HG03175 (cell line): Measurements from ENCODE around the gene CADPS2.

ENCODE experiments used
- ATAC-seq: cut with Tn5 transposase; IDR thresholded peaks from one replicate; pipeline ENCODE4 v1.9.1; 2021; ENCODE audit warnings: mild to moderate bottlenecking, moderate library complexity; ENCODE audit not compliant: unreplicated experiment

CADPS2 gene

DNA sequence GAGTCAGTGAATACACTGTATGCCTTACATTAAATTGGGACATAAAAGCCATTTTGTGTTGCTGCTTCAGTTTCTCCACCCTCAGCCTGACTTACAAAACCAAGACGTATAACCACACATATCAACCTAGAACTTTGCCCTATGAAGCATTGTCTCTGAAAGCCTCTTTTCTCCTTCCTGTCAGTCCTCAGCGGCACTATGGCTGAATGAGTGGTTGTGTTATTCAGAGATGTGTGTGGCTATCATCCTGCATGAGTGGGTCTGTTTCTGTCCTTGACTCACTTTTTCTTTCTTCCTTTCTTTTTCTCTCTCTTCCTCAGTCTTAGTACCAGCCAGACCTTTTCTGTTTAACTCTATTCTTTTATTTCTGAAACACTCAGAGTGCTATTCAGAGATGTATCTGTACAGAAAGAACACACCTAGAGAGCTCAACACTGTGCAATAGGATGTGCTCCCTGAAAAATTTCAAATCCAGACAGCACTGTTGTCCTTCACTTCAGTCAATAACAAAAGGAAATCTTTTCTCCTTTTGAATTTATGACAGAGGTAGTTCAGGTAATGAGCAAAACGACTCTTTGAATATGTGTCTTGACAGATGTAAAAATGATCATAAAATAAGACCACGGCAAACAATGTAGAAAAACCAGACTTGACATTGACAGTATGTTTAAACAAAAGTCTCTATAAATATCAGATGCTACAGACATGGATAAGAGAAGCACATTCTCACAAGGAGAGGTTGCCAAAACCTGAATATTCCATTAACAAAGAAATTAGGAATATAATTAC is 418.4 kb downstream of the CADPS2 start:
- ATAC-seq, result no peak

DNA sequence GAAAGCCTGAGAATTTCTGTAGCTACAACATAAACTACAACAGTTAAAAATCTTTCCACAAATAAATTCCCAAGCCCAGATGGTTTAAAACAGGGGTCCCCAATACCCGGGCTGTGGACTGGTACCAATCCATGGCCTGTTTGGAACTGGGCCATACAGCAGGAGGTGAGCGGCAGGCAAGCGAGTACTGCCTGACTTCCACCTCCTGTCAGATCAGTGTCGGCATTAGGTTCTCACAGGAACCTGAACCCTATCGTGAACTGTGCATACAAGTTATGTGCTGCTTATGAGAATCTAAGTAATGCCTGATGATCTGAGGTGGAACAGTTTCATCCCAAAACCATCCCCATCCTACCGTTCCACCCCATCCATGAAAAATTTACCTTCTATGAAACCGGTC is 421.0 kb downstream of the CADPS2 start:
- no peak for ATAC-seq

GRCh38 chr7:122463631-122464030 is 422.6 kb downstream of the CADPS2 start:
- ATAC-seq, result no peak

DNA sequence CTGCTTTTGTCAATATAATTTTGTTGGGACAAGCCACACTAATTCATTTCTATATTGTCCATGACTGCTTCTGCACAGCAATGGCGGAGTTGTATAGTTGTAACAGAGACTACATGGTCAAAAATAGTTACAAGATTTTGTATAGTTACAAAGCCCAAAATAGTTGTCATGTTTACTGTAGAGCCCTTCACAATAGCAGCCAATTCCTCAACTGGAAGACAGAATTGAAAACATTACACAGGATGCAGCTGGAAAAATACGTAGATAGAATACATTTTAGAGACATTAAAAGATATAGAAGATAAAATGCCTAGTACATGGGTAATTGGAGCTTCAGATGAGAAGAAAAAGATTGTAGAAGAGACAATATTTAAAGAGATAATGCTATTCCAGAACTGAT is 425.3 kb downstream of the CADPS2 start:
- ATAC-seq, result no peak

GRCh38 chr7:122457969-122458368 is 428.3 kb downstream of the CADPS2 start:
- no peak for ATAC-seq

DNA sequence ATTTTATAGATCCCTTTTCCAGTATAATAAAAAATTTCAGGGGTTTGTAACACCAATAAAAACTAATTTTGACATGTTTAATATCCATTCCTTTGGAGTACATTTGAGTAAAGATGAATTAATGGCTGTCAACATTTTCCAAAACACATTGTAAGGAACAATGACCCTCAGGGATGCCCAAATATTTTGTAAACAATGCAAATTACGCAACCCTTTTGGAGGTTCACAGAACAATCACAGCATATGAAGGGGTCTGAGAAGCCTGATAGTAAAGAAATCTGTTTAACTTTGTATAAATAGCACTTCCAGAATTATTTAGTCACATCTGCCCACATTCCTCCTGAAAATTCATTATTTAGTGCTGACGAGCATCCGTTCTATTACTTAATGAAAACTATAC is 428.9 kb downstream of the CADPS2 start:
- ATAC-seq, result no peak

- ATAC-seq, result no peak
Measured at GRCh38 chr7:122454776-122455507, 431.3 kb downstream of the CADPS2 start.

DNA sequence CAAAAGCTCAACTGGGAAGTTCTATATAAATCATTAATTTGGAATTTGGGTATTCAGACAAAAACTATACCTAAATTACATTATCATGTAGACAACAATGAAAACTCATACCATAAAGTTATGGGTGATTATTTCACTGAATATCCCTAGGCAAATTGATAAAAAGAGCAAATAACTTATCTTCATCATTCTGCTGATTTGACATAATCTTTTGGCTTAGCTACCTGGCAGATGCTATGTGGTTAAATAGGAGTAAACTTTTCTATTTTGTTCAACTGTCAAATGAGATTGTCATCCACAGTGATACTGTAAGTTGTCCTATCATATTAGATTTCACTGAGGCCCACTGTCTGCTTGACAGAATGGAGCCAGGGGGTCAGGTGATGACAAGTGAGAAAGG is 432.8 kb downstream of the CADPS2 start:
- no peak for ATAC-seq

GRCh38 chr7:122448893-122449589 is 437.2 kb downstream of the CADPS2 start:
- ATAC-seq, result no peak

- ATAC-seq, result no peak
Measured at GRCh38 chr7:122442929-122443328, 443.3 kb downstream of the CADPS2 start.

DNA sequence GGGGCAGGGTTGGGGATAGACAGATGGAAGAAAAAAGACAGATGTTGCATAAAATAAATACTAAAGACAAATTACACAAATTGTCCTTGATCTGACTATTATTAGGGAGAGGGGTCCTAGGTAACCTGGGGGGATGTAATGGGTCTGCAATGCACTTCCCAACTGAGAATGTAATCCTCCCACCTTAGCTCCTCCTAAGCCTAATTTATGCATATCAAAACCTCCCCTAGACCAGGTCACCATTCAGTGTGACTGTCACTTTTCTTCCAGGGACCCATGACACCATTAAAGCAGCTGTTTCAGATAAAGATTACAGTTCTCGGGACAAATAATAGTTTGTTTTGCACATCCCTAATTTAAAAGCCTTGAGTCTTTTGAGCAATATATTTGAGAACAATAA is 447.8 kb downstream of the CADPS2 start:
- ATAC-seq, result no peak

GRCh38 chr7:122438006-122438405 is 448.3 kb downstream of the CADPS2 start:
- ATAC-seq, result no peak

DNA sequence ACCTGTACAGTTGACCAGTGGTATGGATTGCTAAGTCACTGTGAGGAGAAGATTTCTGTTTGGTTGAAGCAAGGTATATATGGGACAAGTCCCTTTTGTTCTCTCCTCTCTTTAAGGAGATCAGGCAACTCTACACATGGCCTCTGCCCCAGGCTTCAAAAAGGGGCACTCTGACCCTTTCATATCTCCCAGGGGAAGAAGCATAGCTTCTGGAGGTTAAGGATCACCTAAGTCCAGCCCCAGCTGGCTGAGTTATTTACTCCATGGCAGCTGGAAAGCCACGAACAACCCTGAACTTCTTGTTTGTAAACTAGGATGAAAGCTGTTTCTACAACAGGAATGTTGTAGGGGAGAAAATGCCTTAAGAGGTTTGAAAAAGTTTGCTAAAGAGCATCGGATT is 452.5 kb downstream of the CADPS2 start:
- ATAC-seq, result no peak

DNA sequence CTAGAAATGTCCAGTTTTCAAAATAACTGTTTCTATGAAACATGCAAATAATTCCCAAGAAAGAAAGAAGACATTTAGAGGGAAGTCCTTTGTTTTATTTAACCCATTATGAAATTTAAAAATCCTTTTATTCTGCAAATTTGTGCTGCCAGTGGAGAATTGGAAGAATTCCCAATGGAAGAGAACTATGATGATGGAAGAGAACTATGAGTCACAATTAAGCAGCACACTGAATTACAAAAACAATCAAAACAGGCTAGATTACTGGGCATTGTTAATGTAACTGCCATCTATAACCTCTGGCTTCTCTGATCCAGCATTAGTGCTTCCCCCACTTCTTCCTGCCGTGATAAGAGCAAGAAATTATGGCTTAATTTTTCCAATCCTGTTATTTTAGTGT is 455.6 kb downstream of the CADPS2 start:
- ATAC-seq, result no peak

- no peak for ATAC-seq
Measured at GRCh38 chr7:122429926-122430325, 456.3 kb downstream of the CADPS2 start.

- ATAC-seq, result no peak
Measured at GRCh38 chr7:122425731-122426130, 460.5 kb downstream of the CADPS2 start.

DNA sequence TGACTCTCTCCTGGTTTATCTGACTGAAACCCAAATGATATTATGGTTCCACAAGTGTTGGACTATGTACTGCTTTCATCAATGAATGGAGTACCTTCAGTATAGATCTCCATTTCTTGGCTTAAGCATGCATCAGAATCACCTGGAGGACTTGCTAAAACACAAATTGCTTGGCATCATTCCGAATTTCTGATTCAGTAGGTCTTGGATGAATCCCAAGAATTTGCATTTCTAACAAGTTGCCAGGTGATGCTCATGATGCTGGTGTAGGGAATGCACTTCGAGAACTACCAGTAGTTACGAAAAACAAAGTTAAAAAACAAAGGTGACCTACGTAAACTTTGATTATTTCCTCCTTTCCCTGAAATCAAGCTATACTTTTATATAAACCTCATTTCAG is 462.7 kb downstream of the CADPS2 start:
- no peak for ATAC-seq

DNA sequence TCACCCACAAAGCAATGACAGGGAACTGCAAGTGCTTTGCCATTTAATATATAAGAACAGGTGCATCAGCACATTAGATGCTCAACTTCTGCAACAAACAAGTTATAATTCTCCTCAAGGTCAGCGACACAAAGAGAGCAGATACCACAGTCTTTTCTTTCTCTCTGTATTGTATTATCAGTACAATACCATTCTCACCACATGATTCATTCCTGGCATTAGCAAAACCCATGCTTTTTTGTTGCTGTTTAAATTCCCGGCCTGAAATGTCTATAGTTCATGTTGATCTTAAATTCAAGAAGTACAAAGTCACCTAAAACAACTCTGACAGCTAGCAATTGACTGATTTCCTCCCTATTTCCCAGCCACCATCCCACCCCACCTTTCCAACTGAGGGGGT is 469.9 kb downstream of the CADPS2 start:
- no peak for ATAC-seq

- ATAC-seq, result no peak
Measured at GRCh38 chr7:122415510-122415909, 470.8 kb downstream of the CADPS2 start.

GRCh38 chr7:122413339-122413738 is 472.9 kb downstream of the CADPS2 start:
- no peak for ATAC-seq

DNA sequence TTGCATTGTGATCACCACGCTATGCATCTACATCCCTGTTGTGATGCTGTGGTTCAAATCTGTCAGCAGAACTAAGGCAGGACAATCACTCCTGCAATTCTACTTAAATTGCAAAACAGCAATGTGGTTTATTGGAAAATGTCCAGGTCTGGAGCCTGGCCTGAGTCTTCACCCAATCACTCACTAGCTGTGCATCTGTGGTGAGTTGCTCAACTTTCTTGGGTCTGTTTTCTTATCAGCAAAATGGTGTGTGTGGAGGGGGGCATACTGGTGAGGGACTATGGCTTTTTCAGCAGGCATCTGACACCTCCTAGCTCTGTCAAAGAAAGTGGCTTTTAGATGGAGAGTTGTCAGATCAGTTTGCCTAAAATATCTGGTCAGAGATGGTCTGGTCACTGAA is 473.4 kb downstream of the CADPS2 start:
- ATAC-seq, result no peak

GRCh38 chr7:122412441-122412840 is 473.8 kb downstream of the CADPS2 start:
- no peak for ATAC-seq
